ENCODE data around the gene GIPC1.

DNA sequence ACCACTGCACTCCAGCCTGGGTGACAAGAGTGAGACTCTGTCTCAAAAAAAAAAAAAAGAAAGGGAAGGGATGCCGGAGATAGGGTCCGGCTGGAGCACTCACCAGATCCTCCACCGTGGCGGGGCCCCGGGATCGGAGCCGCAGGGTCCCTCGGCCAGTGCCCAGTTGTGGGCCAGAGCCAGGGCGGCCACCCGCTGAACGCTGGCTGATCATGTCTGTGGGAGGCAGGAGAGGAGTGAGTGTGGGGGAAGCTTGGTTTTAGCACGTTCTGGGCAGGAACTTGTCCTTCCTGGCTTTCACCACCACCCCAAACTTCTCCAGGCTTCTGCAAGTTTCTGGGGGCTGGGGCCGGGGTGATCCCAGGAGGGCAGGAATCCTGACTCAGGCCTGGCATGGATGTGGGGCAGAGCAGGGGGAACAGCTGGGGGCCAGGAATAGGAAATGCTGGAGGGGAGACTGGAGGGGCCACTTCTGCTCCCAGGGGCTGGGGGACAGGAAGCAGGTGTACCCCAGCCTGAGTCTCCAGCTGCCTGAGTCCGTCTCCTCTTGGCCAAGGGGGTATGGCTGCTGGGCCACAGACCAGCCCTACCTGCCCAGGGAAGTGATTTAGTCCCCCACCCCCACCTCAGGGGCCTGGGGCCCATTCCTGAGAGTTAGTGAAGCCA is 16.5 kb downstream of the GIPC1 start:
- TF ChIP-seq POLR2AphosphoS5 (IDR thresholded peaks at IDR 0.05; ENCODE audit: low read depth, low read length) (no peak), SIN3A (IDR thresholded peaks at IDR 0.05; ENCODE audit: borderline replicate concordance, insufficient read depth, low read depth, low read length) (no peak)
- TF ChIP-seq, protein P1, sequence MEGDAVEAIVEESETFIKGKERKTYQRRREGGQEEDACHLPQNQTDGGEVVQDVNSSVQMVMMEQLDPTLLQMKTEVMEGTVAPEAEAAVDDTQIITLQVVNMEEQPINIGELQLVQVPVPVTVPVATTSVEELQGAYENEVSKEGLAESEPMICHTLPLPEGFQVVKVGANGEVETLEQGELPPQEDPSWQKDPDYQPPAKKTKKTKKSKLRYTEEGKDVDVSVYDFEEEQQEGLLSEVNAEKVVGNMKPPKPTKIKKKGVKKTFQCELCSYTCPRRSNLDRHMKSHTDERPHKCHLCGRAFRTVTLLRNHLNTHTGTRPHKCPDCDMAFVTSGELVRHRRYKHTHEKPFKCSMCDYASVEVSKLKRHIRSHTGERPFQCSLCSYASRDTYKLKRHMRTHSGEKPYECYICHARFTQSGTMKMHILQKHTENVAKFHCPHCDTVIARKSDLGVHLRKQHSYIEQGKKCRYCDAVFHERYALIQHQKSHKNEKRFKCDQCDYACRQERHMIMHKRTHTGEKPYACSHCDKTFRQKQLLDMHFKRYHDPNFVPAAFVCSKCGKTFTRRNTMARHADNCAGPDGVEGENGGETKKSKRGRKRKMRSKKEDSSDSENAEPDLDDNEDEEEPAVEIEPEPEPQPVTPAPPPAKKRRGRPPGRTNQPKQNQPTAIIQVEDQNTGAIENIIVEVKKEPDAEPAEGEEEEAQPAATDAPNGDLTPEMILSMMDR (IDR thresholded peaks at IDR 0.05): no peak
- TF ChIP-seq, protein P2, sequence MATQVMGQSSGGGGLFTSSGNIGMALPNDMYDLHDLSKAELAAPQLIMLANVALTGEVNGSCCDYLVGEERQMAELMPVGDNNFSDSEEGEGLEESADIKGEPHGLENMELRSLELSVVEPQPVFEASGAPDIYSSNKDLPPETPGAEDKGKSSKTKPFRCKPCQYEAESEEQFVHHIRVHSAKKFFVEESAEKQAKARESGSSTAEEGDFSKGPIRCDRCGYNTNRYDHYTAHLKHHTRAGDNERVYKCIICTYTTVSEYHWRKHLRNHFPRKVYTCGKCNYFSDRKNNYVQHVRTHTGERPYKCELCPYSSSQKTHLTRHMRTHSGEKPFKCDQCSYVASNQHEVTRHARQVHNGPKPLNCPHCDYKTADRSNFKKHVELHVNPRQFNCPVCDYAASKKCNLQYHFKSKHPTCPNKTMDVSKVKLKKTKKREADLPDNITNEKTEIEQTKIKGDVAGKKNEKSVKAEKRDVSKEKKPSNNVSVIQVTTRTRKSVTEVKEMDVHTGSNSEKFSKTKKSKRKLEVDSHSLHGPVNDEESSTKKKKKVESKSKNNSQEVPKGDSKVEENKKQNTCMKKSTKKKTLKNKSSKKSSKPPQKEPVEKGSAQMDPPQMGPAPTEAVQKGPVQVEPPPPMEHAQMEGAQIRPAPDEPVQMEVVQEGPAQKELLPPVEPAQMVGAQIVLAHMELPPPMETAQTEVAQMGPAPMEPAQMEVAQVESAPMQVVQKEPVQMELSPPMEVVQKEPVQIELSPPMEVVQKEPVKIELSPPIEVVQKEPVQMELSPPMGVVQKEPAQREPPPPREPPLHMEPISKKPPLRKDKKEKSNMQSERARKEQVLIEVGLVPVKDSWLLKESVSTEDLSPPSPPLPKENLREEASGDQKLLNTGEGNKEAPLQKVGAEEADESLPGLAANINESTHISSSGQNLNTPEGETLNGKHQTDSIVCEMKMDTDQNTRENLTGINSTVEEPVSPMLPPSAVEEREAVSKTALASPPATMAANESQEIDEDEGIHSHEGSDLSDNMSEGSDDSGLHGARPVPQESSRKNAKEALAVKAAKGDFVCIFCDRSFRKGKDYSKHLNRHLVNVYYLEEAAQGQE (IDR thresholded peaks at IDR 0.05; ENCODE audit: insufficient read depth in 1 of 2, low read depth in 2 of 2, low read length in 1 of 2): no peak

Data from Panc1 (cell line).